GM21717 (cell line): ENCODE measurements around the gene KIF18B.
"Not testable (repeated sequence)": the region's sequence is repeated elsewhere in the genome, so short reads cannot be mapped to it uniquely, and the experiment has no call there.

ENCODE experiments used
- ATAC-seq: cut with Tn5 transposase; IDR thresholded peaks from one replicate; pipeline ENCODE4 v1.9.1; 2021; ENCODE audit warnings: mild to moderate bottlenecking, moderate library complexity; ENCODE audit not compliant: unreplicated experiment

KIF18B gene

DNA sequence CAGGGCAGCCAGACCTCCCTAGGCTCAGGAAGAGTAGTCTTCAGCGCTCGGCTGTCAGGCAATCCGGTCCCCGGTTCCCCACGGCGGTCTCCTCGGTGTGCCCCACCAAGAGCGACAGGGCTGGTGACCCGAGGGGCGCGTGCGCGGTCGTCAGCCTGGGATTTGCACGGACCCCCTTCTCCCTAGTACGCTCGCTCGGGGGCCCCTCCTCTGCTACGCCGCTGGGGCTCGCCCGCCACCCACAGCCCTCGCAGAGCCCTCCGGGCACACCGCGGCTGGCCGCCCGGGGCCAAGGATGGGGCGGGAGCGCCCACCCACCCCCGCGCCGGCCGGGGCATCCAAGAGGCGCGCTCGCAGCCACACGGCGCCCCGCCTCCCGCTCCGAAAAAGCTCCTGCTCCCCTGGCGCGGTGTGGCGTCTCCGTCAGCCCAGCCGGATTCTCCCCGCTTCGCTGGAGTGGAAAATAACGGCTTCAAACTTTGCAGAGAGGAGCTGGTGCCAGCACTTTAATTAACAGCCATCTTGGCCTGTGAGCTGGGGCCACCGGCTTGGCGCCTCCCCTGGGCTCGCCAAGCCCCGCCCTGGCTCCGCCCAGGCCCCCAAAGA, 22.7 kb upstream of the KIF18B start:
- no peak for ATAC-seq

GRCh38 chr17:44969144-44969780, 21.7 kb upstream of the KIF18B start:
- ATAC-seq: no peak

GRCh38 chr17:44968225-44969143, 20.9 kb upstream of the KIF18B start, which contains the start of gene C1QL1:
C1QL1 (minus strand) TSS chr17:44968303; CDS start chr17:44968048, 255 bp downstream.
- peak; percentile 70 for ATAC-seq

GRCh38 chr17:44967907-44968224, 20.3 kb upstream of the KIF18B start:
- no peak for ATAC-seq

GRCh38 chr17:44967026-44967906, 19.7 kb upstream of the KIF18B start:
- no peak for ATAC-seq

DNA sequence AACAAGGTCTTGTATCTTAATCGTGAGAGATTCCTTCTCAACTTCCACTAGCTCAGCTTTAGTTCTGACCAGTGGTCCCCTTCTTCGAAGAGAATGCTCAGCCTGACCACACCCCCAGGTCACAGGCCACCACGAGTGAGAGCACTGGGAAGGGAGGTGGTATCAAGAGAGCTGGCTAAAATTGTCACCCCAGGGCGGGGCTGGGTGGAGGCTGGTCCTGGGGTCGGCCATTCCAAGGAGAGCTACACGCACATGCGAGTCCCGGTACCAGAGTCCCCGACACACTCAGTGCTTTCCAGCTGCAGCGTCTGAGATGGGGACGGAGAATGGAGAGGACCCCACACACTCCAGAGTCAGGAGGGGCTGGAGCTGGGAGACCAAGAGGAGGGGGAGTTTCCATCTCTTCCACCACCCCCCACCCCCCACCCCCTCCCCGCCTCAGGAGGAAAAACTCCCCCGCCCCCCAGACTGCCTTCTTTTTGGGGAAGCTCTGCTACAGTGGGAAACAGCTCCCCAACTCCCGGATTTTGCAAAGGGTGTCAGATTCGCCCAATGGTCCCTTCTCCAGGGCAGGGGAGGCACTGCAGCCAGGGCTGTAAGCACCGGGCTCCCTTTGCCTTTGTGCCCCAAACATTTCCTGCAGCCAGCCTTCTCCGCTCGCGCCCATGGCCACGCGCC, 18.9 kb upstream of the KIF18B start:
- no peak for ATAC-seq

- no peak for ATAC-seq
These were observed 18.1 kb upstream of the KIF18B start for GRCh38 chr17:44965481-44966234.

- no peak for ATAC-seq
These were observed 14.4 kb upstream of the KIF18B start for GRCh38 chr17:44961921-44962350.

DNA sequence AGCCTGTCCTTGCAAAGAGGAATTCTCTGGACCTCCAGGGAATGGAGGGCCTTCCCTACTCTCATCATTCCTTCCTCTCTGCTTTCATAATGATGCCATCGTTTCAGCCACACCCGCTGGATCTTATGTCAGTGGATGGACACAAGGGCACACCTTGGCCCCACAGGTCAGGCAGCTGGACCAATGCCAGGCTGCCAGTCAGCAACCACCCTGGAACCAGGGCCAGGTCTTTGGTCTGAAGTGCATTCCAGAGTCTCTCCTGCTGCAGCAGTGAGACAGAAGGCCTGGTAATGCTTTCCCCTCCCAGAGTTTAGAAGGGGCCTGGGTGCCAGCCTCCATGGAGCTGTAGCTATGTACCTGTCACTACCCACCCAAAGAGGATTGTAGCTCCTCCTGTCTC, 13.1 kb upstream of the KIF18B start:
- no peak for ATAC-seq

GRCh38 chr17:44959821-44960531, 12.4 kb upstream of the KIF18B start:
- ATAC-seq: no peak

- ATAC-seq: no peak
These were observed 9.7 kb upstream of the KIF18B start for GRCh38 chr17:44956998-44957981.

GRCh38 chr17:44955674-44956425, 8.3 kb upstream of the KIF18B start:
- no peak for ATAC-seq

DNA sequence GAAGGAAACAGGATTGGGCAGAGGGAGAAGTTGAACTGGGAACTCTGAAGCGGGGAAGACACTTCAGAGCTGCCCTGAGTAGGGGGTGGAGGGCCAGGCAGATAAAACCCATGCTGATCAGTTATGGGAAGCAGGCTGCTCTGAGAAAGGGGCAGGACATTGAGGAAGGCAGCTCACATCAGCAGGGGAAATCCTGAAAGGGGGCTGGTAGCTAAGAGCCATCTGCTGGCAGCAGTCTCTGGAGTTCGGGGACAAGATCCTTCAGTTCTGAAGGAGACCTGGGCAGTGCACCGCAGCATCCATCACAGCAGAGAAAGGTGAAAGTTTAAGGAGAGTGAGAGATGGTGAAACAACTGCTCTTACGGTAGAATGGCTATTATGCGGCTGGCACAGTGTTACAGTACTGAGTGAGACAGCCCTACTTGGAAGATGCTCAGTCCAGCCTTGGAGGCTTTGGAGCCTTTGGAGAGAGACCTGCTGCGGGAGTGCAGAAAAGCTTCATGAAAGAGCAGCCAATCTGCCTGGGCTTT, 5.4 kb upstream of the KIF18B start:
- no peak for ATAC-seq

GRCh38 chr17:44948315-44948795, 782 bp upstream of the KIF18B start:
- peak; percentile 18 for ATAC-seq

DNA sequence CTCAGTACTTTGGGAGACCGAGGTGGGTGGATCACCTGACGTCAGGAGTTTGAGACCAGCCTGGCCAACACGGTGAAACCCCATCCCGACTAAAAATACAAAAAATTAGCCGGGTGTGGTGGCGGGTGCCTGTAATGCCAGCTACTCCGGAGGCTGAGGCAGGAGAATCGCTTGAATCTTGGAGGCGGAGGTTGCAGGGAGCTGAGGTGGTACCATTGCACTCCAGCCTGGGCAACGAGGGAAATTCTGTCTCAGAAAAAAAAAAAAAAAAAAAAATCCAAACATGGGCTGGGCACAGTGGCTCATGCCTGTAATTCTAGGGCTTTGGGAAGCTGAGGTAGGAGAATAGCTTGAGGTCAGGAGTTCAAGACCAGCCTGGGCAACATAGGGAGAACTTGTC, 1.9 kb downstream of the KIF18B start:
- not testable (repeated sequence) for ATAC-seq

- ATAC-seq: no peak
These were observed 5.1 kb downstream of the KIF18B start for GRCh38 chr17:44942456-44942855.
